Measurements from ENCODE around the gene COL15A1. TPM values are rescaled to one million over a fixed set of nuclear protein-coding genes. Genes with fewer than 3 reads are reported as not detected.

Gene COL15A1
- total RNA-seq, 1 experiment from 2014 or later = not detected

DNA sequence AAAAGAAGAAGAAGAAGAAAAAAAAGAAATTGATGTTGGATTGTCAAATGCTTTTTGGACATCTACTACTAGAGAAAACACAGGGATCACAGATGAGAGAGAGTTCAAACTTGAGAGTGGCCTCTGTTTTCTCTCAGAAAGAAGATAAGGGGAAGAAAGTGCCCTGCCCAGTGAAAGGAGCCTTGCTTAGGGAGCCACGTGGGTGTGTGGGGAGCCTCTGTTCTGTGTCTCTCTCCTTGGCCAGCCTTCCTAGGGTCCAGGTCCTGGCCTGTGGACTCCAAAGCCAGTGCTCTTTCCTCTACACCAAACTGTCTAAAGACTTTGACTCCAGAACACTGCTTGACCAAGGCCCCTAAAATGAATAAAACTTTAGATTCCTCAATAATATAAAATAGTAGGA, 22.0 kb upstream of the COL15A1 start:
- Histone ChIP-seq H3K56ac (ENCODE audit: insufficient read length, low read depth, low read length) (no peak overlapping the region), H3T11ph (ENCODE audit: low read length) (no peak overlapping the region), H3K14ac (ENCODE audit: insufficient read depth, low read length) (no peak overlapping the region), H2AK5ac (ENCODE audit: insufficient read length, low read length) (no peak overlapping the region), H4K8ac (replicated peaks; ENCODE audit: insufficient read length, low read depth, low read length) (no peak overlapping the region), H3K4me1 (ENCODE audit: insufficient read depth, low read length) (no peaks in the 10 kb centered on the region), H2BK20ac (ENCODE audit: low read depth, low read length, poor library complexity, severe bottlenecking) (no peak overlapping the region), H3K23ac (ENCODE audit: insufficient read length, low read depth, low read length) (no peak overlapping the region), H3K23me2 (ENCODE audit: insufficient read length, low read depth, low read length, poor library complexity, severe bottlenecking) (no peaks in the 10 kb centered on the region), H3K18ac (ENCODE audit: insufficient read length, low read depth, low read length) (no peak overlapping the region), H3K4ac (ENCODE audit: low read depth, low read length) (no peak overlapping the region), H3K9me3 (ENCODE audit: control insufficient read depth, low read depth, low read length) (no peaks in the 10 kb centered on the region), H3K79me1 (ENCODE audit: insufficient read depth, low read depth, low read length, poor library complexity, severe bottlenecking) (no peaks in the 10 kb centered on the region), H3K27ac (ENCODE audit: insufficient read length, low read depth, low read length) (no peak overlapping the region), H2BK12ac (ENCODE audit: insufficient read length, low read depth, low read length) (no peak overlapping the region), H2BK120ac (ENCODE audit: low read depth, low read length, poor library complexity, severe bottlenecking) (no peak overlapping the region), H2BK15ac (ENCODE audit: low read depth, low read length) (no peak overlapping the region), H3K4me2 (ENCODE audit: insufficient read depth, insufficient read length, low read length) (no peak overlapping the region), H2BK5ac (ENCODE audit: insufficient read length, low read length) (no peak overlapping the region), H4K20me1 (ENCODE audit: control insufficient read depth, insufficient read depth, insufficient read length) (no peaks in the 10 kb centered on the region), H3K27me3 (ENCODE audit: insufficient read depth, low read length) (no peaks in the 10 kb centered on the region), H3K9ac (ENCODE audit: extremely low read depth, insufficient read length, low read length) (no peak overlapping the region), H2AFZ (ENCODE audit: low read length) (no peak overlapping the region), H3K79me2 (ENCODE audit: insufficient read depth, low read length) (no peaks in the 10 kb centered on the region), H4K91ac (ENCODE audit: insufficient read length, low read depth, low read length) (no peak overlapping the region), H4K5ac (ENCODE audit: insufficient read length, low read depth, low read length) (no peak overlapping the region)
- Mint-ChIP-seq H3K36me3 (ENCODE audit: insufficient read depth in 1 of 3, low read depth in 3 of 3) (no peaks in the 10 kb centered on the region), H3K4me3 (no peak overlapping the region), H3K9me3 (no peaks in the 10 kb centered on the region), H3K27ac (no peak overlapping the region), H3K27me3 (ENCODE audit: low read depth) (peaks cover 2% of the 10 kb centered on the region; the same call in 1 of the 2 replicates), H3K4me1 (peaks cover 14 to 25% of the 10 kb centered on the region in 2 experiments)
- DNase-seq = no peak
- no CpG with 5 or more reads among the region's 1 CpG for WGBS (ENCODE audit: extremely low coverage, insufficient read length, low lambda C conversion rate)
- TF ChIP-seq, protein P1, sequence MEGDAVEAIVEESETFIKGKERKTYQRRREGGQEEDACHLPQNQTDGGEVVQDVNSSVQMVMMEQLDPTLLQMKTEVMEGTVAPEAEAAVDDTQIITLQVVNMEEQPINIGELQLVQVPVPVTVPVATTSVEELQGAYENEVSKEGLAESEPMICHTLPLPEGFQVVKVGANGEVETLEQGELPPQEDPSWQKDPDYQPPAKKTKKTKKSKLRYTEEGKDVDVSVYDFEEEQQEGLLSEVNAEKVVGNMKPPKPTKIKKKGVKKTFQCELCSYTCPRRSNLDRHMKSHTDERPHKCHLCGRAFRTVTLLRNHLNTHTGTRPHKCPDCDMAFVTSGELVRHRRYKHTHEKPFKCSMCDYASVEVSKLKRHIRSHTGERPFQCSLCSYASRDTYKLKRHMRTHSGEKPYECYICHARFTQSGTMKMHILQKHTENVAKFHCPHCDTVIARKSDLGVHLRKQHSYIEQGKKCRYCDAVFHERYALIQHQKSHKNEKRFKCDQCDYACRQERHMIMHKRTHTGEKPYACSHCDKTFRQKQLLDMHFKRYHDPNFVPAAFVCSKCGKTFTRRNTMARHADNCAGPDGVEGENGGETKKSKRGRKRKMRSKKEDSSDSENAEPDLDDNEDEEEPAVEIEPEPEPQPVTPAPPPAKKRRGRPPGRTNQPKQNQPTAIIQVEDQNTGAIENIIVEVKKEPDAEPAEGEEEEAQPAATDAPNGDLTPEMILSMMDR (conservative IDR thresholded peaks at IDR 0.05) = no peak
